ENCODE measurements around the gene NDST1.

GRCh38 chr5:150502106-150502505, 5.8 kb upstream of the NDST1 start:
- TF ChIP-seq CTCF (optimal IDR thresholded peaks at IDR 0.05 in 1 of 3, IDR thresholded peaks at IDR 0.05 in 1 of 3, conservative IDR thresholded peaks at IDR 0.05 in 1 of 3; ENCODE audit: extremely low read depth in 1 of 3, insufficient read depth in 2 of 3, low read length in 3 of 3) = no peak
- no peak for TF ChIP-seq EZH2 (IDR thresholded peaks at IDR 0.05; ENCODE audit: low read length)
